Keratinocyte (primary cell): ENCODE data around the gene METTL8. TPM values are rescaled to one million over a fixed set of nuclear protein-coding genes. Genes with fewer than 3 reads are reported as not detected.

Experiments used
- DNase-seq: peaks from one replicate; pipeline ENCODE4 v3.0.0-alpha.2; 2011; ENCODE audit warnings: low read depth, missing footprints, low spot score
- FAIRE-seq: peaks from 2 replicates; lab custom pipeline; 2011; peaks lifted over from hg19 to GRCh38; lab: Jason Lieb, UNC
- H2AFZ ChIP-seq: 2 replicates; pipeline ENCODE4 v1.6.0; 2012; ENCODE audit warnings: low read length, control low read depth, inconsistent platforms; ENCODE audit not compliant: control insufficient read depth
- H3K27ac ChIP-seq: 2 replicates; pipeline ENCODE4 v1.5.1; 2011; ENCODE audit warnings: low read length; ENCODE audit not compliant: control insufficient read depth, insufficient read depth
- H3K27me3 ChIP-seq: 3 replicates; pipeline ENCODE4 v1.6.0; 2011; ENCODE audit warnings: low read length; ENCODE audit not compliant: control insufficient read depth, insufficient read depth; ENCODE audit errors: extremely low read depth
- H3K36me3 ChIP-seq, 2 experiments: 2 replicates in 1 of 2; 3 replicates in 1 of 2; pipeline ENCODE4 v1.5.1; 2011; ENCODE audit warnings: low read length in 2 of 2, mild to moderate bottlenecking in 1 of 2; ENCODE audit not compliant: control insufficient read depth in 2 of 2, insufficient read depth in 2 of 2; ENCODE audit errors: extremely low read depth in 1 of 2
- H3K4me1 ChIP-seq: 3 replicates; pipeline ENCODE4 v1.5.1; 2011; ENCODE audit warnings: low read length; ENCODE audit not compliant: control insufficient read depth, insufficient read depth; ENCODE audit errors: extremely low read depth
- H3K4me2 ChIP-seq: 3 replicates; pipeline ENCODE4 v1.6.0; 2011; ENCODE audit warnings: low read depth, low read length; ENCODE audit not compliant: control insufficient read depth, insufficient read depth; ENCODE audit errors: extremely low read depth
- H3K4me3 ChIP-seq, 3 experiments: fragments of 200-600 bp in 1 of 3; sonication (generic) in 1 of 3; 2 replicates in 2 of 3; 3 replicates in 1 of 3; pipeline ENCODE4 v1.5.1; 2011 to 2016; ENCODE audit warnings: low read length in 3 of 3, mild to moderate bottlenecking in 3 of 3, control low read depth in 2 of 3, inconsistent platforms in 1 of 3, low read depth in 1 of 3, mixed read lengths in 1 of 3, mixed run types in 1 of 3, moderate library complexity in 1 of 3; ENCODE audit not compliant: control insufficient read depth in 2 of 3, insufficient read depth in 2 of 3; ENCODE audit errors: extremely low read depth in 1 of 3
- H3K79me2 ChIP-seq: 2 replicates; pipeline ENCODE4 v1.6.0; 2012; ENCODE audit warnings: low read length; ENCODE audit not compliant: control insufficient read depth, insufficient read depth
- H3K9ac ChIP-seq: 3 replicates; pipeline ENCODE4 v1.6.0; 2011; ENCODE audit warnings: low read length; ENCODE audit not compliant: control insufficient read depth, insufficient read depth; ENCODE audit errors: extremely low read depth
- H3K9me1 ChIP-seq: 3 replicates; pipeline ENCODE4 v1.6.0; 2011; ENCODE audit warnings: low read length; ENCODE audit not compliant: control insufficient read depth, insufficient read depth; ENCODE audit errors: extremely low read depth
- H3K9me3 ChIP-seq: 2 replicates; pipeline ENCODE4 v1.5.1; 2012; ENCODE audit warnings: low read depth, low read length; ENCODE audit not compliant: control insufficient read depth
- H4K20me1 ChIP-seq: 3 replicates; pipeline ENCODE4 v1.6.0; 2011; ENCODE audit warnings: low read length; ENCODE audit not compliant: control insufficient read depth, insufficient read depth; ENCODE audit errors: extremely low read depth
- CTCF ChIP-seq, 3 experiments: IDR thresholded peaks in 1 of 3; conservative IDR thresholded peaks in 1 of 3; optimal IDR thresholded peaks in 1 of 3; 2 replicates in 2 of 3; 3 replicates in 1 of 3; pipeline versions ENCODE3 to v1.5.1; 2011; ENCODE audit warnings: low read length in 3 of 3, mild to moderate bottlenecking in 3 of 3, moderate library complexity in 2 of 3, control low read depth in 1 of 3, inconsistent platforms in 1 of 3; ENCODE audit not compliant: insufficient read depth in 2 of 3; ENCODE audit errors: extremely low read depth in 1 of 3
- EZH2 ChIP-seq: IDR thresholded peaks from one replicate; pipeline ENCODE4 v1.6.1; 2012; ENCODE audit warnings: inconsistent platforms, mild to moderate bottlenecking, low read length, moderate library complexity
- dilution Hi-C: fragments of 300-500 bp; cut with MboI; formaldehyde crosslinking; loops from one replicate; pipeline ENCODE4 v1.7.0; 2020; ENCODE audit warnings: low sequenced_read_pairs; ENCODE audit not compliant: extremely low pct_ligation_motif_present
- polyA plus RNA-seq, 5 experiments: library from polyadenylated mRNA; depleted of rRNA in 3 of 5; stranded (reverse) in 3 of 5; stranded (forward) in 1 of 5; unstranded in 1 of 5; fragments of >200 nt; gene quantifications; 1 replicate in 1 of 5; 2 replicates in 3 of 5; 3 replicates in 1 of 5; pipeline versions ENCODE4 v1.2.1 to v1.2.3, GENCODE V29; 2011 to 2012; ENCODE audit warnings: missing spikeins in 2 of 5, low read depth in 1 of 5, low replicate concordance in 1 of 5

Gene METTL8
- polyA plus RNA-seq, 1 donor (not counting 4 experiments of a cell fraction or from before 2014, with no cell fraction given) = 81.2 TPM

DNA sequence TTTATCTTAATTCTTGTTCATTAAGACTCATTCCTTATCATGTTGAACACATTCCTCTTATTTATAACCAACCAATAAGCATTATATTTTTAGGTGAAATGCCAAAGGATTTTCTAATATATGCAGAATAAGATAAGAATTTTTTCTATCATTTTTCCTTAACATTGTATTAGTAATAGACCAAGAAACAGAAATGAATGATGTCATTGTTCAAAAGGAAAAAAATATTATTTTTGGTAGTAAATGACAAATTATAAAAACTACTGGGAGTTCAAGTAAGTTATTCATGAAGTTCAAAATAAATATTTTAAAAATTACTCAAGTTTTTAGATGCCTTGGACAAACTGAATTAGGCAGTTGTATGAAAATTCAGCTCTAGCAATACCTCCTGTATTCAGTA, 25.7 kb upstream of the METTL8 start:
- no peak overlapping the region for H2AFZ ChIP-seq
- no peak overlapping the region for H3K4me3 ChIP-seq
- no peaks in the 10 kb centered on the region for H4K20me1 ChIP-seq
- H3K9me3 ChIP-seq = no peaks in the 10 kb centered on the region
- FAIRE-seq (no peak), DNase-seq (no peak)
- H3K27me3 ChIP-seq = no peaks in the 10 kb centered on the region
- no peaks in the 10 kb centered on the region for H3K4me1 ChIP-seq
- no peaks in the 10 kb centered on the region for H3K9me1 ChIP-seq
- no peak overlapping the region for H3K9ac ChIP-seq
- H3K36me3 ChIP-seq = peaks cover 0 to 3% of the 10 kb centered on the region in 2 experiments
- no peak overlapping the region for H3K27ac ChIP-seq
- no peaks in the 10 kb centered on the region for H3K79me2 ChIP-seq
- H3K4me2 ChIP-seq = no peak overlapping the region
- TF ChIP-seq EZH2 (no peak), CTCF (optimal IDR thresholded peaks at IDR 0.05 in 1 of 3, IDR thresholded peaks at IDR 0.05 in 1 of 3, conservative IDR thresholded peaks at IDR 0.05 in 1 of 3; ENCODE audit: extremely low read depth in 1 of 3, insufficient read depth in 2 of 3, low read length in 3 of 3) (no peak)
- dilution Hi-C loops = no loop called here

DNA sequence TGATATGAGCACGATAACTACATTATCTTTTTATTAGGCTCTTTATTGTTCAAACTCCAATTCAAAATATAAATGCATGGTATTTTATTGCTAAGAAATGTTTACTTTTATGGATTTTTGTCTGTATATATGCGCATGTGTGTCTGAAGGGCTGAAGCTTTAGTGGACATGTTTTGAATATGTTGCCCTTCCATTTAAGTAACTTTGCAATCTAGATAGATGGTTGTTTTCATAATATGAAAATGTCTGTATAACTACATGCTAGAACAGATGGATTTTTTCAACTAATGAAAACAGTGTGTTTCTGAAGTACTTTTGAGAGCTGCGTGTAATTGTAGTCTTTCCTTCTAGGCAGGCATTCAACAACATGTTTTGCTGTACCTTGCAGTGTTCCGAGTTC, 19.0 kb upstream of the METTL8 start:
- no peak overlapping the region for H3K9ac ChIP-seq
- no peak overlapping the region for H3K27ac ChIP-seq
- TF ChIP-seq EZH2 = no peak
- TF ChIP-seq CTCF (optimal IDR thresholded peaks at IDR 0.05 in 1 of 3, IDR thresholded peaks at IDR 0.05 in 1 of 3, conservative IDR thresholded peaks at IDR 0.05 in 1 of 3; ENCODE audit: extremely low read depth in 1 of 3, insufficient read depth in 2 of 3, low read length in 3 of 3) = no peak
- no peaks in the 10 kb centered on the region for H4K20me1 ChIP-seq
- H3K9me3 ChIP-seq = no peaks in the 10 kb centered on the region
- peaks cover 0 to 5% of the 10 kb centered on the region in 2 experiments for H3K36me3 ChIP-seq
- no peak overlapping the region for H3K4me3 ChIP-seq
- H3K27me3 ChIP-seq = no peaks in the 10 kb centered on the region
- no peaks in the 10 kb centered on the region for H3K79me2 ChIP-seq
- H3K4me2 ChIP-seq = no peak overlapping the region
- dilution Hi-C loops = no loop called here
- DNase-seq (no peak), FAIRE-seq (no peak)
- no peak overlapping the region for H2AFZ ChIP-seq
- H3K9me1 ChIP-seq = no peaks in the 10 kb centered on the region
- H3K4me1 ChIP-seq = no peaks in the 10 kb centered on the region
